GM21529 (cell line): ENCODE measurements around the gene GPRASP2.
"Not testable (repeated sequence)": the region's sequence is repeated elsewhere in the genome, so short reads cannot be mapped to it uniquely, and the experiment has no call there.

Experiments used
- ATAC-seq: cut with Tn5 transposase; IDR thresholded peaks from one replicate; pipeline ENCODE4 v1.9.1; 2021; ENCODE audit not compliant: unreplicated experiment

Gene GPRASP2

GRCh38 chrX:102712216-102712966 is at the start of gene GPRASP2:
Gene GPRASP2, plus strand, starts transcription at chrX:102712448. Its CDS starts 2,422 bp downstream, at chrX:102714870.
- ATAC-seq, result no peak

- ATAC-seq, result not testable (repeated sequence)
These were observed 48.4 kb upstream of the GPRASP2 start for GRCh38 chrX:102663820-102664219.

GRCh38 chrX:102667034-102667433 is 45.2 kb upstream of the GPRASP2 start:
- not testable (repeated sequence) for ATAC-seq

GRCh38 chrX:102669526-102669925 is 42.7 kb upstream of the GPRASP2 start:
- ATAC-seq, result no peak

- no peak for ATAC-seq
These were observed 39.4 kb upstream of the GPRASP2 start for GRCh38 chrX:102672856-102673255.

- not testable (repeated sequence) for ATAC-seq
These were observed 34.8 kb upstream of the GPRASP2 start for GRCh38 chrX:102677479-102677878.

- no peak for ATAC-seq
These were observed 27.3 kb upstream of the GPRASP2 start for GRCh38 chrX:102684772-102685520.

GRCh38 chrX:102694749-102695148 is 17.5 kb upstream of the GPRASP2 start:
- no peak for ATAC-seq

GRCh38 chrX:102696306-102696705 is 15.9 kb upstream of the GPRASP2 start:
- ATAC-seq, result no peak

- ATAC-seq, result no peak
These were observed 14.8 kb upstream of the GPRASP2 start for GRCh38 chrX:102697494-102697893.

- ATAC-seq, result no peak
These were observed 3.3 kb upstream of the GPRASP2 start for GRCh38 chrX:102708900-102709299.

GRCh38 chrX:102711872-102712215 is 404 bp upstream of the GPRASP2 start:
- no peak for ATAC-seq

- ATAC-seq, result no peak
These were observed 855 bp downstream of the GPRASP2 start for GRCh38 chrX:102712981-102713625.

- ATAC-seq, result no peak
These were observed 2.7 kb downstream of the GPRASP2 start for GRCh38 chrX:102714994-102715393.

- ATAC-seq, result no peak
These were observed 3.7 kb downstream of the GPRASP2 start for GRCh38 chrX:102715967-102716366.

GRCh38 chrX:102720237-102721168 is 8.3 kb downstream of the GPRASP2 start, which contains the start of gene GPRASP3:
Gene GPRASP3, plus strand, starts transcription at chrX:102720743. Its CDS starts 28,253 bp downstream, at chrX:102748996.
- peak; percentile 90 for ATAC-seq

GRCh38 chrX:102721169-102721506 is 8.9 kb downstream of the GPRASP2 start:
- ATAC-seq, result not testable (repeated sequence)

- no peak for ATAC-seq
These were observed 11.2 kb downstream of the GPRASP2 start for GRCh38 chrX:102723456-102723855.

- ATAC-seq, result no peak
These were observed 15.5 kb downstream of the GPRASP2 start for GRCh38 chrX:102727761-102728160.

- no peak for ATAC-seq
These were observed 16.4 kb downstream of the GPRASP2 start for GRCh38 chrX:102728646-102729045.

- no peak for ATAC-seq
These were observed 27.4 kb downstream of the GPRASP2 start for GRCh38 chrX:102739657-102740056.
